Hypothalamus (tissue), 51 donors: ENCODE results near the gene MYDGF.
A peak's percentile ranks its signal among the peaks of the same experiment; 100 is the strongest.
"Not testable (repeated sequence)": the region's sequence is repeated elsewhere in the genome, so short reads cannot be mapped to it uniquely, and the experiment has no call there.

ENCODE experiments used
- DNase-seq, 51 donors: peaks; one replicate each; lab custom pipeline; 2025; lab: John Stamatoyannopoulos, UW

MYDGF gene

GRCh38 chr19:4669723-4670480, at the start of gene MYDGF:
MYDGF (minus strand) TSS chr19:4670342; CDS start chr19:4670334, 8 bp downstream.
- DNase-seq, result peak in 50 of 51 donors; percentile 25 to 93 (median 82)

GRCh38 chr19:4719499-4719866, 49.3 kb upstream of the MYDGF start:
- no peak for DNase-seq

GRCh38 chr19:4717966-4718701, 48.0 kb upstream of the MYDGF start:
- DNase-seq, result no peak

- DNase-seq, result no peak
Observed at GRCh38 chr19:4717191-4717965, 47.2 kb upstream of the MYDGF start.

GRCh38 chr19:4715529-4716221, 45.5 kb upstream of the MYDGF start:
- DNase-seq, result peak in 9 of 51 donors; percentile 11 to 29 (median 14)

GRCh38 chr19:4715178-4715528, 45.0 kb upstream of the MYDGF start:
- DNase-seq, result not testable (repeated sequence)

GRCh38 chr19:4714016-4714415, 43.9 kb upstream of the MYDGF start:
- no peak for DNase-seq

GRCh38 chr19:4713384-4713951, 43.3 kb upstream of the MYDGF start:
- no peak for DNase-seq

- DNase-seq, result no peak
Observed at GRCh38 chr19:4712771-4713170, 42.6 kb upstream of the MYDGF start.

- no peak for DNase-seq
Observed at GRCh38 chr19:4711211-4711610, 41.1 kb upstream of the MYDGF start.

GRCh38 chr19:4710281-4710600, 40.1 kb upstream of the MYDGF start:
- no peak for DNase-seq

GRCh38 chr19:4709440-4710280, 39.5 kb upstream of the MYDGF start:
- DNase-seq, result peak in 1 of 51 donors; percentile 6

GRCh38 chr19:4707956-4708650, 38.0 kb upstream of the MYDGF start:
- DNase-seq, result no peak

GRCh38 chr19:4707322-4707721, 37.2 kb upstream of the MYDGF start:
- peak in 3 of 51 donors; percentile 11 to 15 (median 11) for DNase-seq

GRCh38 chr19:4705413-4706131, 35.4 kb upstream of the MYDGF start:
- DNase-seq, result no peak

- no peak for DNase-seq
Observed at GRCh38 chr19:4704317-4704673, 34.2 kb upstream of the MYDGF start.

- no peak for DNase-seq
Observed at GRCh38 chr19:4703671-4704316, 33.7 kb upstream of the MYDGF start.

- DNase-seq, result no peak
Observed at GRCh38 chr19:4702764-4703163, 32.6 kb upstream of the MYDGF start.
